SK-N-MC (cell line): Measurements from ENCODE around the gene KLHL29.

ENCODE experiments used
- DNase-seq: peaks from one replicate; pipeline ENCODE4 v3.0.0-alpha.2; 2011; ENCODE audit warnings: low read depth, low spot score
- H3K27ac ChIP-seq: fragments of 200-600 bp; sonication (generic); 2 replicates; pipeline ENCODE4 v1.5.1; 2016; ENCODE audit warnings: mixed run types
- H3K36me3 ChIP-seq: fragments of 200-600 bp; sonication (generic); 2 replicates; pipeline ENCODE4 v1.6.1; 2017; ENCODE audit warnings: antibody characterized with exemption, low read length, mixed read lengths; ENCODE audit not compliant: insufficient read depth
- H3K4me3 ChIP-seq: fragments of 200-600 bp; sonication (generic); 2 replicates; pipeline ENCODE4 v1.5.1; 2016
- H3K9ac ChIP-seq: fragments of 200-600 bp; sonication (generic); 2 replicates; pipeline ENCODE4 v1.8.0; 2017; ENCODE audit warnings: mixed run types, mixed read lengths; ENCODE audit not compliant: insufficient read length
- H3K9me3 ChIP-seq: fragments of 200-600 bp; sonication (generic); 2 replicates; pipeline ENCODE4 v1.6.1; 2017; ENCODE audit warnings: low read depth, mild to moderate bottlenecking, antibody characterized with exemption, low read length, moderate library complexity, mixed read lengths
- EZH2 ChIP-seq: fragments of 200-600 bp; sonication (generic); IDR thresholded peaks from one replicate; pipeline ENCODE4 v1.6.1; 2017; ENCODE audit warnings: antibody characterized with exemption
- FOXP2 ChIP-seq: optimal IDR thresholded peaks from 2 replicates; pipeline ENCODE3; 2011; ENCODE audit warnings: mild to moderate bottlenecking, moderate library complexity; ENCODE audit not compliant: insufficient read depth; ENCODE audit errors: extremely low read length, control extremely low read depth
- POLR2AphosphoS5 ChIP-seq: IDR thresholded peaks from 2 replicates; pipeline ENCODE4 v1.6.1; 2012; ENCODE audit warnings: mild to moderate bottlenecking, low read depth, low read length, borderline replicate concordance

KLHL29 gene

GRCh38 chr2:23574919-23575654 is 190.1 kb downstream of the KLHL29 start:
- Histone ChIP-seq H3K4me3 (no peak overlapping the region), H3K27ac (no peak overlapping the region), H3K9ac (no peak overlapping the region), H3K9me3 (no peaks in the 10 kb centered on the region), H3K36me3 (no peaks in the 10 kb centered on the region)
- DNase-seq, result no peak
- TF ChIP-seq POLR2AphosphoS5 (no peak), FOXP2 (no peak), EZH2 (no peak)

- Histone ChIP-seq H3K27ac (no peak overlapping the region), H3K4me3 (no peak overlapping the region), H3K9me3 (no peaks in the 10 kb centered on the region), H3K9ac (no peak overlapping the region), H3K36me3 (no peaks in the 10 kb centered on the region)
- TF ChIP-seq EZH2 (no peak), POLR2AphosphoS5 (no peak), FOXP2 (no peak)
- no peak for DNase-seq
These were observed 194.1 kb downstream of the KLHL29 start for GRCh38 chr2:23578964-23579671.

- Histone ChIP-seq H3K27ac (no peak overlapping the region), H3K36me3 (no peaks in the 10 kb centered on the region), H3K4me3 (no peak overlapping the region), H3K9me3 (no peaks in the 10 kb centered on the region), H3K9ac (no peak overlapping the region)
- DNase-seq, result no peak
- no peak for TF ChIP-seq EZH2
- TF ChIP-seq POLR2AphosphoS5, result no peak
- no peak for TF ChIP-seq FOXP2
These were observed 194.7 kb downstream of the KLHL29 start for GRCh38 chr2:23579674-23580073.

- TF ChIP-seq EZH2 (no peak), FOXP2 (no peak), POLR2AphosphoS5 (no peak)
- no peaks in the 10 kb centered on the region for H3K9me3 ChIP-seq
- H3K9ac ChIP-seq, result no peak overlapping the region
- no peaks in the 10 kb centered on the region for H3K36me3 ChIP-seq
- H3K4me3 ChIP-seq, result no peak overlapping the region
- peak overlapping the region; percentile 9; the same call in 1 of the 2 replicates for H3K27ac ChIP-seq
- no peak for DNase-seq
These were observed 198.5 kb downstream of the KLHL29 start for GRCh38 chr2:23583467-23583866.

GRCh38 chr2:23584054-23584745 is 199.2 kb downstream of the KLHL29 start:
- Histone ChIP-seq H3K9me3 (no peaks in the 10 kb centered on the region), H3K36me3 (no peaks in the 10 kb centered on the region), H3K27ac (peak overlapping the region; percentile 9; the same call in 1 of the 2 replicates), H3K9ac (no peak overlapping the region), H3K4me3 (no peak overlapping the region)
- DNase-seq, result no peak
- TF ChIP-seq EZH2, result no peak

- no peak for DNase-seq
- H3K9ac ChIP-seq, result no peak overlapping the region
- TF ChIP-seq EZH2 (no peak), FOXP2 (no peak), POLR2AphosphoS5 (no peak)
- H3K4me3 ChIP-seq, result no peak overlapping the region
- H3K36me3 ChIP-seq, result no peaks in the 10 kb centered on the region
- no peak overlapping the region for H3K27ac ChIP-seq
- H3K9me3 ChIP-seq, result no peaks in the 10 kb centered on the region
These were observed 200.5 kb downstream of the KLHL29 start for GRCh38 chr2:23585273-23586170.

GRCh38 chr2:23586741-23587306 is 201.8 kb downstream of the KLHL29 start:
- Histone ChIP-seq H3K27ac (no peak overlapping the region), H3K9ac (no peak overlapping the region), H3K4me3 (no peak overlapping the region), H3K36me3 (no peaks in the 10 kb centered on the region), H3K9me3 (no peaks in the 10 kb centered on the region)
- no peak for DNase-seq
- TF ChIP-seq FOXP2 (no peak), EZH2 (no peak), POLR2AphosphoS5 (no peak)

GRCh38 chr2:23587341-23587880 is 202.4 kb downstream of the KLHL29 start:
- H3K9me3 ChIP-seq, result no peaks in the 10 kb centered on the region
- no peak overlapping the region for H3K27ac ChIP-seq
- no peak for DNase-seq
- no peak overlapping the region for H3K9ac ChIP-seq
- no peaks in the 10 kb centered on the region for H3K36me3 ChIP-seq
- no peak overlapping the region for H3K4me3 ChIP-seq
- TF ChIP-seq EZH2 (no peak), POLR2AphosphoS5 (no peak), FOXP2 (no peak)
